GM18505 (cell line): ENCODE results near the gene VBP1.
A peak's percentile ranks its signal among the peaks of the same experiment; 100 is the strongest.
"Not testable (repeated sequence)": the region's sequence is repeated elsewhere in the genome, so short reads cannot be mapped to it uniquely, and the experiment has no call there.

Experiments
- ATAC-seq: cut with Tn5 transposase; IDR thresholded peaks from one replicate; pipeline ENCODE4 v1.9.1; 2021; ENCODE audit not compliant: unreplicated experiment
- POLR2A ChIP-seq: IDR thresholded peaks from 4 replicates; pipeline ENCODE4 v1.6.1; 2011; ENCODE audit warnings: borderline replicate concordance; ENCODE audit not compliant: insufficient read depth, insufficient read length; ENCODE audit errors: extremely low read depth

The VBP1 gene

DNA sequence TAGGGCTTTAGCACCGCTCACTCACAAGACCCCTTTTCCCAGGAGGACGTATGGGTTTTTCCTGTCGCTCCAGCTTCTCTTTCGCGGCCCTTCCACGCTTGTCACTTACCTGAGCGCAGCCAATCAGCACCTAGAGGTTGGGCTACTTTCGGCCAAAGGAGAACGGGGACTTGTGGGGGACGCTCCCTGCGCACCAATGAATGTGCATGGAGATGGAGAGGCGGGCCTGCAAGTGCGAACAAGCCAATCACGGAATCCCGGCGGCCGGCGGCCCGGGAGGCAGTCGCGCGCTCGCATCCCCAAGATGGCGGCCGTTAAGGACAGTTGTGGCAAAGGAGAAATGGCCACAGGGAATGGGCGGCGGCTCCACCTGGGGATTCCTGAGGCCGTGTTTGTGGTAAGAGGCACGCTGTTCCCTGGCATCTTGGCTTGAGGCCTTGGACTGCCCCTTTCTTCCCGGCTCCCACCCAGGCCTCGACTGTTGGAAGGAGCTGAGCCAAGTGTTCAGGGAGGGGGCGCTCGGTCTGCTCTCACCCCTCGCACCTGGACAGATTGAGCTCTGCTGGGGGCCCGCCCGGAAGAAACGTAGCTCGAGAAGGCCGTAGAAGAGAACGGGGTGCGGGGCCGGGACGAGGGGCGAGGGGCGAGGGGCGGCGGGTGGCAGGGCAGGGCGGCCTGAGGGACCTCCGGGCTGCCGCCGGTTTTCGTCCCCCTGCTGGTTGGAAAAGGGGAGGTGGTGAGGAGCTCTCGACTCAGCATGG is at the start of gene VBP1:
VBP1 (plus strand) TSS at position 282 of the 761 bp plus-strand sequence; CDS start at position 305, 23 bp downstream.
- peak; percentile 93 for ATAC-seq
- TF ChIP-seq POLR2A = peak; percentile 73

GRCh38 chrX:155169881-155170280 is 46.4 kb upstream of the VBP1 start:
- ATAC-seq = no peak

DNA sequence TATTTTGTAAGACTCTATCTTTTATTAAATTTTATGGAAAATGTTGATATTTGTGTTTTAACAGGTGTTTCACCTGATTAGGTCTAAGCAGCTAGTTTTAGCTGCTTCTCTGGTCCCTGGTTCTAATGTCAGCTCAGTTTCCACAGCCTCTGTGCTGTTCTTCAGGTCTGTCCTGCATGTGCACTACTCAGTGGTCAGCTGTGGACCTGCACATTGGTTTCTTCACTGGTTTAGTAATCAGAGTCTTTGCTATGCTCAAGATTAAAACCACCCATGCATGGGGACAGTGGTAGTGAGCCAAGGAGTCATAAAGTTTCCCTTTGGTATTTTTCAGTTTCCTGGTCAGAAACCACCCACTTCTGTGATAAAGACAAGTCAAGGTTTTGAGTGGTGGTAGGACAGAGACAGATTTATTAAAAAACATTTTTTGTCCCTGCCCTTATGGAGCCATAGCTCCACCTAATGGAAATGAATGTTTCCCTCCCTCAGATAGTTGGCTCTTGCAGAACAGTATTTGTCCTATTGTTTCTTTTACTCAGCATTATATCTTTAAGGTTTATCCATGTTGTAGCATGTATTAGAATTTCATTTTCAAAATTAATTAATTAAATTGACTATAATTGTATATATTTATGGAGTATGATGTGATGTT is 36.8 kb upstream of the VBP1 start:
- ATAC-seq = no peak
- TF ChIP-seq POLR2A = no peak

More at GRCh38 chrX:155169881-155170280, 46.4 kb upstream of the VBP1 start:
- TF ChIP-seq POLR2A = no peak

- no peak for TF ChIP-seq POLR2A
These were observed 27.5 kb upstream of the VBP1 start for GRCh38 chrX:155188786-155189185.

DNA sequence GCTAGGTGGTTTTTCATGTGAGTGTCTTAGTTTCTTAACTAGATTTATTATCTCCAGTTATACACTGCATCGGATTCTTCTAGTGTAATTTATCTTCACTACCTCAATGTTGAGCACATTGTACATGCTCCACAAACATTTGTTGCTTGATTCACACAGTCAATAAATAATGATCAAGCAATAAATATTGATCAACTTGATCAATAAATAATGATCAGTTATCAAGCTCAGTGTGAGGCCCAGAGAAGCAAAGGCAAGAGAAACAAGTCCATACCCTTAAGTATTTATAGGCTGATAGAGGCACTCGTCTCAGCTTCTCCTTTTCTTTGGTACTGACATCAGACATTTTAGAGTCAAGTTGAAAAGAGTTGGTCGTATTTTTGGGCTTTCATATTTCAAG is 5.1 kb upstream of the VBP1 start:
- no peak for ATAC-seq
- TF ChIP-seq POLR2A = no peak

More at GRCh38 chrX:155188786-155189185, 27.5 kb upstream of the VBP1 start:
- ATAC-seq = no peak

GRCh38 chrX:155213731-155214130 is 2.5 kb upstream of the VBP1 start:
- TF ChIP-seq POLR2A = no peak
- ATAC-seq = no peak

DNA sequence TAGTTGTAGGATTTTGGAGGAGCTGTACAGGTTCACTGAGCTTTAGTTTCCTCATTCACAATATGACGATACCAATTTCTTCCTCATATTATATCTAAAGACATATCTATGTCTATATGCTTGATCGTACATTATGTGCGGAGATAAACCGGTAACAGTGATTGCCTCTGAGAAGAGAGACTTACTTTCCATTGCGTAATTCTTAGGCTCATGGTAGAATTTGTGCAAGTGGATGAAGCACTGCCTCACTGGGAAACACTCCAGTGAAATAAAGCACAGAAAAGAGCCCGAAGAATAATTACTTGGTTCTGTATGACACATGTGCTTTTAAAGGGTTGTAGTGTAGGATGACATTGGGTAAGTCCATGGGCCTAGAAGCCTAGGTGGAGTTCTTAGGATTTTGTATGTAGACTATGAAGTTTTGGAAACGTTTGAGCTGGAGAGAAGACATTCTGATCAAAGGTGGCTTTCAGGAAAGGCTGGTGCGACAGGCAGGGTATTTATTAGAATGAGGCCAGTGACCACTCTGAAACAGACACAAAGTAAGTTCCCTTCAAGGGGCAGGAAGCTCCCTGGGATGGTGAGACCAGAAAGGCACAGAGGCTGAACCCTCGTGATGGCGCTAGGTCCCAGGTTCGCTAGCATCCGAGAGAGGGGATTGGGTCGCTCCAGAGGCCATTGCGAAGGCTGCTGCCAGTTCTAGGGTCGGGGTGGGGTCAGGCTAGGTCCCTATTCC is 649 bp upstream of the VBP1 start:
- ATAC-seq = peak; percentile 26
- TF ChIP-seq POLR2A = no peak

DNA sequence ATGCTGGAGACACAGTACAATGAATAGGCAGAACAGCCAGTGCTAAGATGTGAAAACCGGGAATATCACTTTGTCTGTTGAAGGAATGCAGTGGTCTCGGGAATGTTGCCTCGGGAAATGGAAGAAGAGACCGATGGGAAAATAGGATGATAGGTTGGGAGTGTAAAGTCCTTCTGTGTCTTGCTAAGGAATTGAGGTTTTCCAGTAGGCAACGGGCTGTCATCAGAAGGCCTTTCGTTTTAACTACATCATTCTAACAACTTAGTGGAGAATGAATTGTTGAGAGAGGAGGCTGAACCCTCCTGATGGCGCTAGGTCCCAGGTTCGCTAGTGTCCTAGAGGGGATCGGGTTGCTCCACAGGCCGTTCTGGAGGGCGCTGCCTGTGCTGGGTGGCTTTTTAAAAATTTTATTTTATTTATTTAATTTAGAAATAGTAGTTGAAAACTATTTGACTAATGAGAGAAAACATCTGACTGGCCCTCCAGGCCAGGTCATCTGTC is 730 bp downstream of the VBP1 start:
- no peak for ATAC-seq
- TF ChIP-seq POLR2A = no peak

- no peak for ATAC-seq
- no peak for TF ChIP-seq POLR2A
These were observed 2.5 kb downstream of the VBP1 start for GRCh38 chrX:155218777-155219176.

DNA sequence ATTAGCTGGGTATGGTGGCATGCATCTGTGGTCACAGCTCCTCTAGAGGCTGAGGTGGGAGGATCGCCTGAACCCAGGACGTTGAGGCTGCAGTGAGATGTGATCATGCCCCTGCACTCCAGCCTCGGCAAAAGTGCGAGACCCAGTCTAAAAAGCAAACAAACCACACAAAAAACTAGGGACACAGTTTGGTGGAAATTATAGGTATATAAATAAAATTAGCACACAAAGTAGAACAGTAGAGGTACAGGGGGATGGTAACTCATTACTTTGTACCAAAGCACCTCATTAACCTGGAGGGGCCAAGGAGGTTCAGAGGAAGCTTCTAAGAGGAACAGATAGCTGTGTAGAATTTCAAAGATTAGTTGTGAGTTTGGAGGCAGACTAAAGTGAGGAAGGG is 5.1 kb downstream of the VBP1 start:
- no peak for TF ChIP-seq POLR2A
- ATAC-seq = no peak

DNA sequence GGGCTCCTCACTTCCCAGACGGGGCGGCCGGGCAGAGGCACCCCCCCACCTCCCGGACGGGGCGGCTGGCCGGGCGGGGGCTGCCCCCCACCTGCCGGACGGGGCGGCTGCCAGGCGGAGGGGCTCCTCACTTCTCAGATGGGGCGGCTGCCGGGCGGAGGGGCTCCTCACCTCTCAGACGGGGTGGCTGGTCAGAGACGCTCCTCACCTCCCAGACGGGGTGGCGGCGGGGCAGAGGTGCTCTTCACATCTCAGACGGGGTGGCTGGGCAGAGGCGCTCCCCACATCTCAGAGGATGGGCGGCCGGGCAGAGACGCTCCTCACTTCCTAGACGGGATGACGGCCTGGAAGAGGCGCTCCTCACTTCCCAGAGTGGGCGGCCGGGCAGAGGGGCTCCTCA is 7.5 kb downstream of the VBP1 start:
- ATAC-seq = not testable (repeated sequence)

DNA sequence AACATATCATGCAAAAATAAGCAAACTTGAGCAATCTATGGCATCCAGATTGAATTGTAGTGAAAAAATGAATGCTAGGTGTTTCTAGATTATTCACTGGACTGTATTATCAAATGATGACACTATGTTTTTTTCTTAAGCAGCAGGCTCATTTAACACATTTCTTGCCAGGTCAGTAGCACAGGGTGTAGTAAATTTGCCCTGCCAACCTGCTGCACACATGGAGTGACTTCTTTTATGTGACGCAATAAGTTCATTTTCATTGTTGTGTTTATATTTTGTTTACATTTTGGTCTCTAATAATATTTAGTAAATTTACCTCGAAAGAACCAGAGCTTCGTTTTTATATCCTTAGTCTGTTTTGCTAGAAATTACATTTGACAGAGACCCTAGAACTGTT is 9.5 kb downstream of the VBP1 start:
- no peak for TF ChIP-seq POLR2A
- no peak for ATAC-seq

GRCh38 chrX:155231163-155231562 is 14.9 kb downstream of the VBP1 start:
- no peak for TF ChIP-seq POLR2A
- peak; percentile 79 for ATAC-seq
